HEK293 (cell line): Measurements from ENCODE around the gene ZNF318.
A peak's percentile ranks its signal among the peaks of the same experiment; 100 is the strongest.

ENCODE experiments used
- GFI1B ChIP-seq: fragments of 450-650 bp; formaldehyde crosslinking; IDR thresholded peaks from 2 replicates; pipeline ENCODE4 v1.5.1; 2016; ENCODE audit warnings: missing biosample characterization, missing genetic modification characterization
- GLI2 ChIP-seq: fragments of 450-650 bp; formaldehyde crosslinking; IDR thresholded peaks from 2 replicates; pipeline ENCODE4; 2017; ENCODE audit warnings: missing biosample characterization, missing genetic modification characterization, low read depth, borderline replicate concordance
- KLF7 ChIP-seq: fragments of 450-650 bp; formaldehyde crosslinking; IDR thresholded peaks from 2 replicates; pipeline ENCODE4 v1.5.1; 2016; ENCODE audit warnings: missing biosample characterization, missing genetic modification characterization, borderline replicate concordance
- MYNN ChIP-seq: fragments of 450-650 bp; formaldehyde crosslinking; IDR thresholded peaks from 2 replicates; pipeline ENCODE4 v1.5.1; 2016; ENCODE audit warnings: missing biosample characterization, missing genetic modification characterization, borderline replicate concordance
- REPIN1 ChIP-seq: fragments of 450-650 bp; formaldehyde crosslinking; IDR thresholded peaks from 2 replicates; pipeline ENCODE4 v1.5.1; 2017; ENCODE audit warnings: missing biosample characterization, missing genetic modification characterization, low read depth
- YY1 ChIP-seq: fragments of 450-650 bp; formaldehyde crosslinking; IDR thresholded peaks from 2 replicates; pipeline ENCODE4 v1.5.1; 2018; ENCODE audit warnings: missing biosample characterization, missing genetic modification characterization
- ZFHX2 ChIP-seq: fragments of 450-650 bp; formaldehyde crosslinking; conservative IDR thresholded peaks from 2 replicates; pipeline ENCODE4 v1.5.1; 2016; ENCODE audit warnings: missing biosample characterization, missing genetic modification characterization
- ZNF112 ChIP-seq: fragments of 450-650 bp; formaldehyde crosslinking; IDR thresholded peaks from 2 replicates; pipeline ENCODE4 v1.5.0; 2017; ENCODE audit warnings: missing biosample characterization, missing genetic modification characterization
- ZNF16 ChIP-seq: fragments of 450-650 bp; formaldehyde crosslinking; IDR thresholded peaks from 2 replicates; pipeline ENCODE4 v1.5.1; 2016; ENCODE audit warnings: low read depth, missing biosample characterization, missing genetic modification characterization
- ZNF202 ChIP-seq: fragments of 450-650 bp; formaldehyde crosslinking; IDR thresholded peaks from 2 replicates; pipeline ENCODE4 v1.5.1; 2016; ENCODE audit warnings: missing biosample characterization, missing genetic modification characterization, borderline replicate concordance
- ZNF223 ChIP-seq: fragments of 450-650 bp; formaldehyde crosslinking; IDR thresholded peaks from 2 replicates; pipeline ENCODE4 v1.5.1; 2016; ENCODE audit warnings: missing biosample characterization, missing genetic modification characterization
- ZNF501 ChIP-seq: fragments of 450-650 bp; formaldehyde crosslinking; IDR thresholded peaks from 2 replicates; pipeline ENCODE4 v1.5.1; 2016; ENCODE audit warnings: missing biosample characterization, missing genetic modification characterization
- ZNF514 ChIP-seq: fragments of 450-650 bp; formaldehyde crosslinking; IDR thresholded peaks from 2 replicates; pipeline ENCODE4 v1.5.1; 2016; ENCODE audit warnings: missing biosample characterization, missing genetic modification characterization
- ZNF549 ChIP-seq: fragments of 450-650 bp; IDR thresholded peaks from 2 replicates; pipeline ENCODE4 v1.5.1; 2018; ENCODE audit warnings: missing biosample characterization, missing genetic modification characterization, mild to moderate bottlenecking, inconsistent platforms, moderate library complexity
- ZNF555 ChIP-seq: fragments of 450-650 bp; formaldehyde crosslinking; conservative IDR thresholded peaks from 2 replicates; pipeline ENCODE4 v1.5.1; 2017; ENCODE audit warnings: missing biosample characterization, mild to moderate bottlenecking, missing genetic modification characterization, inconsistent platforms
- ZNF571 ChIP-seq: fragments of 450-650 bp; formaldehyde crosslinking; IDR thresholded peaks from 2 replicates; pipeline ENCODE4 v1.5.0; 2017; ENCODE audit warnings: missing biosample characterization, missing genetic modification characterization
- ZNF600 ChIP-seq: fragments of 450-650 bp; formaldehyde crosslinking; IDR thresholded peaks from 2 replicates; pipeline ENCODE4 v1.5.1; 2016; ENCODE audit warnings: missing biosample characterization, missing genetic modification characterization
- ZNF610 ChIP-seq: fragments of 450-650 bp; formaldehyde crosslinking; IDR thresholded peaks from 2 replicates; pipeline ENCODE4 v1.5.1; 2016; ENCODE audit warnings: missing biosample characterization, missing genetic modification characterization, borderline replicate concordance
- ZNF623 ChIP-seq: fragments of 450-650 bp; formaldehyde crosslinking; IDR thresholded peaks from 2 replicates; pipeline ENCODE4 v1.5.1; 2016; ENCODE audit warnings: missing biosample characterization, missing genetic modification characterization
- ZNF629 ChIP-seq: fragments of 450-650 bp; formaldehyde crosslinking; IDR thresholded peaks from 2 replicates; pipeline ENCODE4 v1.5.1; 2017; ENCODE audit warnings: missing biosample characterization, missing genetic modification characterization
- ZNF701 ChIP-seq: fragments of 450-650 bp; formaldehyde crosslinking; IDR thresholded peaks from 2 replicates; pipeline ENCODE4 v1.5.1; 2016; ENCODE audit warnings: missing biosample characterization, missing genetic modification characterization
- ZNF76 ChIP-seq: fragments of 450-650 bp; formaldehyde crosslinking; IDR thresholded peaks from 2 replicates; pipeline ENCODE4; 2016; ENCODE audit warnings: low read depth, missing biosample characterization, missing genetic modification characterization, borderline replicate concordance
- ZNF843 ChIP-seq: fragments of 450-650 bp; formaldehyde crosslinking; IDR thresholded peaks from 2 replicates; pipeline ENCODE4 v1.5.1; 2016; ENCODE audit warnings: missing biosample characterization, missing genetic modification characterization
- TF ChIP-seq, protein P1 (sequence below): fragments of 450-650 bp; formaldehyde crosslinking; IDR thresholded peaks from 2 replicates; pipeline ENCODE4 v1.5.1; 2016; ENCODE audit warnings: missing biosample characterization, missing genetic modification characterization
- TF ChIP-seq, protein P2 (sequence below): fragments of 450-650 bp; formaldehyde crosslinking; IDR thresholded peaks from 2 replicates; pipeline ENCODE4 v1.5.1; 2016; ENCODE audit warnings: missing biosample characterization, missing genetic modification characterization
- TF ChIP-seq, protein P3 (sequence below): fragments of 450-650 bp; formaldehyde crosslinking; IDR thresholded peaks from 2 replicates; pipeline ENCODE4 v1.5.1; 2017; ENCODE audit warnings: missing biosample characterization, missing genetic modification characterization
- TF ChIP-seq, protein P4 (sequence below): fragments of 450-650 bp; formaldehyde crosslinking; optimal IDR thresholded peaks from 2 replicates; pipeline ENCODE3; 2016; ENCODE audit warnings: missing biosample characterization, mild to moderate bottlenecking, missing genetic modification characterization
- TF ChIP-seq, protein P5 (sequence below): fragments of 450-650 bp; formaldehyde crosslinking; IDR thresholded peaks from 2 replicates; pipeline ENCODE4 v1.5.1; 2017; ENCODE audit warnings: missing biosample characterization, mild to moderate bottlenecking, missing genetic modification characterization, moderate library complexity

ZNF318 gene

DNA sequence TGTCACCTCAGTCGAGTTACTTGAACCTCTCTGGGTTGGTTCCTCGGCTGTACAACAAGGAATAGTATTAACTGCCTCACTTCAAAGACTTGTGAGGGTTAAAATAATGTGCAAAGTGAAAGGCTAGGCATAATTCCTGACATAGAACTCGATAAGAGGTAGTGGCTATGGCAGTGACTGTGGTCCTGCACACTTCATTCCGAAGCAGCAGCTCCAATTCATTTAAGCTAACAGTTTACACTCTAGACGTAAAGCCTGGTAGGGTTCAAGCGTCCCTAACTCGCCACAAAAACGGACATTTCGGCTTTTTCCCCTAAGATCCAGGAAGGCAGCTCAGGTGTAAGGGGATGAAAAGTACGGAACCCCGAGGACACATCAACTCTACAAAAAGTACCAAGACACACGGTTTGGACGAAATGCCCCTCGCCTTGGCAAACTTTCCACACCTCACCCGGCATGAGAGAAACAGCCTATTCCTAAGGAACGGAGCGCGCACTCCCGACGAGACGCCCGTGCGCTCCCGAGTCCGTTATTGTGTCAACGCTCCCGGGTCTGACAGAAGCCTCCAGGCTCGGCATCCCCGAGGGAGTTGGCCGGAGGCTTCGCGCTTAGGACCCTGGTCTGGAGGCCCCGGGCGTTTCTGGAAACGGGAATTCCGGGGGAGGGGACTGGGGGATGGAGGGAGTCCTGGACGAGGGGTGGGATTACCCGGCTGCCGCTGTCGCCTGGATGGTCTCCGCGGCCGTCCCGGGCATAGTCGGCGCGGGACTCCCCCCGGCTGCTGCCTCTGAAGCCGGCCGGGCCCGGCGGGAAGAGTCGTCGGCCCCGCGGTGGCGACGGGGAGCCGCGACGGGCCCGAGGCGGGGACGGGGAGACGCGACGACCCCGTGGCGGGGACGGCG lies 937 bp downstream of the ZNF318 start (continued):
- TF ChIP-seq KLF7 (tag by site-specific recombination) (no peak), ZNF112 (tag by site-specific recombination) (no peak), ZNF629 (tag by site-specific recombination) (0 out of 2 replicates have a peak, but pooled peaks have one; percentile 16), ZFHX2 (tag by site-specific recombination) (no peak), YY1 (tag by site-specific recombination) (no peak), GFI1B (no peak), ZNF223 (no peak), ZNF571 (tag by site-specific recombination) (no peak), ZNF555 (tag by site-specific recombination) (no peak), ZNF701 (no peak), ZNF549 (tag by site-specific recombination) (no peak), ZNF514 (no peak), ZNF76 (tag by site-specific recombination) (peak; percentile 70), GLI2 (tag by site-specific recombination) (no peak), ZNF610 (tag by site-specific recombination) (no peak), MYNN (no peak), ZNF600 (tag by site-specific recombination) (0 out of 2 replicates have a peak, but pooled peaks have one; percentile 51), REPIN1 (no peak), ZNF623 (no peak), ZNF16 (tag by site-specific recombination) (no peak), ZNF501 (tag by site-specific recombination) (no peak), ZNF202 (tag by site-specific recombination) (no peak), ZNF843 (tag by site-specific recombination) (no peak)
- TF ChIP-seq, protein P1, sequence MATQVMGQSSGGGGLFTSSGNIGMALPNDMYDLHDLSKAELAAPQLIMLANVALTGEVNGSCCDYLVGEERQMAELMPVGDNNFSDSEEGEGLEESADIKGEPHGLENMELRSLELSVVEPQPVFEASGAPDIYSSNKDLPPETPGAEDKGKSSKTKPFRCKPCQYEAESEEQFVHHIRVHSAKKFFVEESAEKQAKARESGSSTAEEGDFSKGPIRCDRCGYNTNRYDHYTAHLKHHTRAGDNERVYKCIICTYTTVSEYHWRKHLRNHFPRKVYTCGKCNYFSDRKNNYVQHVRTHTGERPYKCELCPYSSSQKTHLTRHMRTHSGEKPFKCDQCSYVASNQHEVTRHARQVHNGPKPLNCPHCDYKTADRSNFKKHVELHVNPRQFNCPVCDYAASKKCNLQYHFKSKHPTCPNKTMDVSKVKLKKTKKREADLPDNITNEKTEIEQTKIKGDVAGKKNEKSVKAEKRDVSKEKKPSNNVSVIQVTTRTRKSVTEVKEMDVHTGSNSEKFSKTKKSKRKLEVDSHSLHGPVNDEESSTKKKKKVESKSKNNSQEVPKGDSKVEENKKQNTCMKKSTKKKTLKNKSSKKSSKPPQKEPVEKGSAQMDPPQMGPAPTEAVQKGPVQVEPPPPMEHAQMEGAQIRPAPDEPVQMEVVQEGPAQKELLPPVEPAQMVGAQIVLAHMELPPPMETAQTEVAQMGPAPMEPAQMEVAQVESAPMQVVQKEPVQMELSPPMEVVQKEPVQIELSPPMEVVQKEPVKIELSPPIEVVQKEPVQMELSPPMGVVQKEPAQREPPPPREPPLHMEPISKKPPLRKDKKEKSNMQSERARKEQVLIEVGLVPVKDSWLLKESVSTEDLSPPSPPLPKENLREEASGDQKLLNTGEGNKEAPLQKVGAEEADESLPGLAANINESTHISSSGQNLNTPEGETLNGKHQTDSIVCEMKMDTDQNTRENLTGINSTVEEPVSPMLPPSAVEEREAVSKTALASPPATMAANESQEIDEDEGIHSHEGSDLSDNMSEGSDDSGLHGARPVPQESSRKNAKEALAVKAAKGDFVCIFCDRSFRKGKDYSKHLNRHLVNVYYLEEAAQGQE (tag by site-specific recombination), result no peak
- TF ChIP-seq, protein P2, sequence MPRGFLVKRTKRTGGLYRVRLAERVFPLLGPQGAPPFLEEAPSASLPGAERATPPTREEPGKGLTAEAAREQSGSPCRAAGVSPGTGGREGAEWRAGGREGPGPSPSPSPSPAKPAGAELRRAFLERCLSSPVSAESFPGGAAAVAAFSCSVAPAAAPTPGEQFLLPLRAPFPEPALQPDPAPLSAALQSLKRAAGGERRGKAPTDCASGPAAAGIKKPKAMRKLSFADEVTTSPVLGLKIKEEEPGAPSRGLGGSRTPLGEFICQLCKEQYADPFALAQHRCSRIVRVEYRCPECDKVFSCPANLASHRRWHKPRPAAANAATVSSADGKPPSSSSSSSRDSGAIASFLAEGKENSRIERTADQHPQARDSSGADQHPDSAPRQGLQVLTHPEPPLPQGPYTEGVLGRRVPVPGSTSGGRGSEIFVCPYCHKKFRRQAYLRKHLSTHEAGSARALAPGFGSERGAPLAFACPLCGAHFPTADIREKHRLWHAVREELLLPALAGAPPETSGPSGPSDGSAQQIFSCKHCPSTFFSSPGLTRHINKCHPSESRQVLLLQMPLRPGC (tag by site-specific recombination), result no peak
- TF ChIP-seq, protein P3, sequence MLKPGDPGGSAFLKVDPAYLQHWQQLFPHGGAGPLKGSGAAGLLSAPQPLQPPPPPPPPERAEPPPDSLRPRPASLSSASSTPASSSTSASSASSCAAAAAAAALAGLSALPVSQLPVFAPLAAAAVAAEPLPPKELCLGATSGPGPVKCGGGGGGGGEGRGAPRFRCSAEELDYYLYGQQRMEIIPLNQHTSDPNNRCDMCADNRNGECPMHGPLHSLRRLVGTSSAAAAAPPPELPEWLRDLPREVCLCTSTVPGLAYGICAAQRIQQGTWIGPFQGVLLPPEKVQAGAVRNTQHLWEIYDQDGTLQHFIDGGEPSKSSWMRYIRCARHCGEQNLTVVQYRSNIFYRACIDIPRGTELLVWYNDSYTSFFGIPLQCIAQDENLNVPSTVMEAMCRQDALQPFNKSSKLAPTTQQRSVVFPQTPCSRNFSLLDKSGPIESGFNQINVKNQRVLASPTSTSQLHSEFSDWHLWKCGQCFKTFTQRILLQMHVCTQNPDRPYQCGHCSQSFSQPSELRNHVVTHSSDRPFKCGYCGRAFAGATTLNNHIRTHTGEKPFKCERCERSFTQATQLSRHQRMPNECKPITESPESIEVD (tag by site-specific recombination), result no peak
- TF ChIP-seq, protein P4, sequence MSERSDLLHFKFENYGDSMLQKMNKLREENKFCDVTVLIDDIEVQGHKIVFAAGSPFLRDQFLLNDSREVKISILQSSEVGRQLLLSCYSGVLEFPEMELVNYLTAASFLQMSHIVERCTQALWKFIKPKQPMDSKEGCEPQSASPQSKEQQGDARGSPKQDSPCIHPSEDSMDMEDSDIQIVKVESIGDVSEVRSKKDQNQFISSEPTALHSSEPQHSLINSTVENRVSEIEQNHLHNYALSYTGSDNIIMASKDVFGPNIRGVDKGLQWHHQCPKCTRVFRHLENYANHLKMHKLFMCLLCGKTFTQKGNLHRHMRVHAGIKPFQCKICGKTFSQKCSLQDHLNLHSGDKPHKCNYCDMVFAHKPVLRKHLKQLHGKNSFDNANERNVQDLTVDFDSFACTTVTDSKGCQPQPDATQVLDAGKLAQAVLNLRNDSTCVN, result peak; percentile 80
- TF ChIP-seq, protein P5, sequence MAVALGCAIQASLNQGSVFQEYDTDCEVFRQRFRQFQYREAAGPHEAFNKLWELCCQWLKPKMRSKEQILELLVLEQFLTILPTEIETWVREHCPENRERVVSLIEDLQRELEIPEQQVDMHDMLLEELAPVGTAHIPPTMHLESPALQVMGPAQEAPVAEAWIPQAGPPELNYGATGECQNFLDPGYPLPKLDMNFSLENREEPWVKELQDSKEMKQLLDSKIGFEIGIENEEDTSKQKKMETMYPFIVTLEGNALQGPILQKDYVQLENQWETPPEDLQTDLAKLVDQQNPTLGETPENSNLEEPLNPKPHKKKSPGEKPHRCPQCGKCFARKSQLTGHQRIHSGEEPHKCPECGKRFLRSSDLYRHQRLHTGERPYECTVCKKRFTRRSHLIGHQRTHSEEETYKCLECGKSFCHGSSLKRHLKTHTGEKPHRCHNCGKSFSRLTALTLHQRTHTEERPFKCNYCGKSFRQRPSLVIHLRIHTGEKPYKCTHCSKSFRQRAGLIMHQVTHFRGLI, result no peak
